WERI-Rb-1 (cell line): ENCODE results near the gene SORCS1.

Experiments
- DNase-seq: peaks from one replicate; pipeline ENCODE4 v3.0.0-alpha.2; 2020
- H3K27ac ChIP-seq: fragments of 250-450 bp; sonication (Bioruptor Pico); 2 replicates; pipeline ENCODE4 v1.5.1; 2020; ENCODE audit warnings: mild to moderate bottlenecking, moderate library complexity
- H3K27me3 ChIP-seq: fragments of 250-450 bp; sonication (Bioruptor Pico); 2 replicates; pipeline ENCODE4 v1.5.1; 2021; ENCODE audit warnings: mild to moderate bottlenecking, low read depth, moderate library complexity; ENCODE audit not compliant: insufficient read depth, severe bottlenecking
- H3K36me3 ChIP-seq: fragments of 250-450 bp; sonication (Bioruptor Pico); 2 replicates; pipeline ENCODE4 v1.5.1; 2020; ENCODE audit warnings: mild to moderate bottlenecking, moderate library complexity
- H3K4me3 ChIP-seq: 2 replicates; pipeline ENCODE4 v1.5.1; 2011; ENCODE audit warnings: low read depth, mild to moderate bottlenecking, control low read depth, low read length
- H3K9me3 ChIP-seq: fragments of 250-450 bp; sonication (Bioruptor Pico); 2 replicates; pipeline ENCODE4 v1.5.1; 2021; ENCODE audit warnings: mild to moderate bottlenecking, moderate library complexity; ENCODE audit not compliant: severe bottlenecking
- TF ChIP-seq, protein P1 (sequence below): IDR thresholded peaks from 2 replicates; pipeline ENCODE4 v1.5.1; 2011; ENCODE audit warnings: low read depth, mild to moderate bottlenecking, control low read depth, inconsistent platforms, low read length

Gene SORCS1

DNA sequence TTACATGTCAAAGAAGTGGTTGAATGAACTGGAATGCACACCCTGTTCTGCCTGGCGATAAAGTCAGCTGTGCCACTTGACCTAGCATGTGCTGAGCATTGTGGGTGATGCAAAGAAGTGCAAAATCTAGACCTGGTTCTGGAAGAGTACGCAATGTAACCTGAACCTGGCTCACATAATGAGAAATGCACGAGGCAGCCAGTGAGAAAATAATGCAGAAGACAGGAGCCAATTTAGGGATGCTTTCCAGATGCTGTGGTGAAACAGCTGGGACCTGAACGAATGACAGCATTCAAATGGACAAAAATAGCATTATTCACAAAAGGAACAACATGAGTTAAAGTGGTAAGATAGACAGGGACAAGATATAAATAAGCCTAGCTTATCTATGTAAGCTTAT is 402.6 kb downstream of the SORCS1 start:
- TF ChIP-seq, protein P1, sequence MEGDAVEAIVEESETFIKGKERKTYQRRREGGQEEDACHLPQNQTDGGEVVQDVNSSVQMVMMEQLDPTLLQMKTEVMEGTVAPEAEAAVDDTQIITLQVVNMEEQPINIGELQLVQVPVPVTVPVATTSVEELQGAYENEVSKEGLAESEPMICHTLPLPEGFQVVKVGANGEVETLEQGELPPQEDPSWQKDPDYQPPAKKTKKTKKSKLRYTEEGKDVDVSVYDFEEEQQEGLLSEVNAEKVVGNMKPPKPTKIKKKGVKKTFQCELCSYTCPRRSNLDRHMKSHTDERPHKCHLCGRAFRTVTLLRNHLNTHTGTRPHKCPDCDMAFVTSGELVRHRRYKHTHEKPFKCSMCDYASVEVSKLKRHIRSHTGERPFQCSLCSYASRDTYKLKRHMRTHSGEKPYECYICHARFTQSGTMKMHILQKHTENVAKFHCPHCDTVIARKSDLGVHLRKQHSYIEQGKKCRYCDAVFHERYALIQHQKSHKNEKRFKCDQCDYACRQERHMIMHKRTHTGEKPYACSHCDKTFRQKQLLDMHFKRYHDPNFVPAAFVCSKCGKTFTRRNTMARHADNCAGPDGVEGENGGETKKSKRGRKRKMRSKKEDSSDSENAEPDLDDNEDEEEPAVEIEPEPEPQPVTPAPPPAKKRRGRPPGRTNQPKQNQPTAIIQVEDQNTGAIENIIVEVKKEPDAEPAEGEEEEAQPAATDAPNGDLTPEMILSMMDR: no peak
- H3K9me3 ChIP-seq: no peaks in the 10 kb centered on the region
- no peaks in the 10 kb centered on the region for H3K36me3 ChIP-seq
- no peak overlapping the region for H3K4me3 ChIP-seq
- DNase-seq: no peak
- H3K27me3 ChIP-seq: no peaks in the 10 kb centered on the region
- H3K27ac ChIP-seq: no peak overlapping the region

DNA sequence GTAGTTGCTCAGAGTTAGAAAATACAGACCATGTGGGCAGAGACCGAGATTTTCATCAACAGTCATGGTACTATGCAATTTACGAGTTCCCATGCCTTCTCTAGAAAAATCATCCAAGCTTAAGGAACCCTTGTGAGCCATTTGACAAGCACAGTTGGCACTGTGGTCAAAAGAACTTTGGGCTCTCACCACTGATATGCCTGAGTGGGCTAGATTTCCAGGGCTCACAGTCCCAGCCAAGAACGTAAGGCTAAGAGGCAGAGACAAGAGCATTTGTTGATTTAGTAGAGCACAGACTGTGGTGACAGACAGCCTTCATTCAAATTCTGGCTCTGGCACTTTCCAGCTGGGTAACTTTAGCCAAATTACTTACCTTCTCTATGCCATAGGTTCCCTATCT is 407.0 kb downstream of the SORCS1 start:
- no peaks in the 10 kb centered on the region for H3K27me3 ChIP-seq
- TF ChIP-seq, protein P1: no peak
- H3K9me3 ChIP-seq: no peaks in the 10 kb centered on the region
- H3K36me3 ChIP-seq: no peaks in the 10 kb centered on the region
- DNase-seq: no peak
- no peak overlapping the region for H3K4me3 ChIP-seq
- H3K27ac ChIP-seq: no peak overlapping the region

DNA sequence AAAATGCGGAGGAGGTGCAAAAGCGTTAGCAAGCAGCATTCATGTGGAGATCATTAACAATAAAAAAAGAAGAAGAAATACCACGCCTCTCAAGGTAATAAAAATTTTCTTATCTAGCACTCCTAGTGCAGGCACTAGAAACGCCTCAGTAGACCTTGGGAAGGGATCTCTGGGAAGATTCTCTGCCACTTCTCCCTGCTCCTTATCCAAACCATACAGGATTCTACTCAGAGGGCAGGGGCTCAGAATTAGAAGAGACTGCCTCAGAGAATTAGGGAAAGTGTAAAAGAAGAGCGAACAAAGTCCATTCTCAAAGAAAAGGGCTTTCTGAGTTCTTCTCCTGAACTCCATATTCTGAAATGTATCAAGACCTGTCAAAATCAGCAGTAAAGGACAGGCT is 413.4 kb downstream of the SORCS1 start:
- no peak for DNase-seq
- no peaks in the 10 kb centered on the region for H3K36me3 ChIP-seq
- no peak overlapping the region for H3K27ac ChIP-seq
- TF ChIP-seq, protein P1: no peak
- H3K4me3 ChIP-seq: no peak overlapping the region
- H3K9me3 ChIP-seq: no peaks in the 10 kb centered on the region
- H3K27me3 ChIP-seq: no peaks in the 10 kb centered on the region

DNA sequence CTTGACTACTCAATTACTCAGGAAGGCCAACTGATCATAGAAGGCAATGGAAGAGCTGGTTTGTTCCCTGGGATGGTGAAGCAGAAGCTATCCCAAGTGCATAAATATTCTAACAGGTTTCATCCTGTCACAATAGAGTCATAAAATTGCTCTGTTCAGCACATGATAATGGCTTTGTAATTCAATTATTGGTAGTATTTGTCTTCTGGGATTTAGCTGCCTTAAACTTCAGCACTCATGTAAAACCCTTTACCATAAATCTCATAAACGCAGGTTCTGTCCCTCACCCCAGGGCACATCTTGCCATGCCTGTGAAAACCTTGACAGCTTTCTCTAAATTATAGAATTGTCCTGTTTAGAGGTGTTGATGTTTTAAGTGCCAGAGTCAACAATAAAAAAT is 417.6 kb downstream of the SORCS1 start:
- DNase-seq: no peak
- no peaks in the 10 kb centered on the region for H3K36me3 ChIP-seq
- TF ChIP-seq, protein P1: no peak
- no peak overlapping the region for H3K4me3 ChIP-seq
- H3K27me3 ChIP-seq: no peaks in the 10 kb centered on the region
- H3K27ac ChIP-seq: no peak overlapping the region
- H3K9me3 ChIP-seq: no peaks in the 10 kb centered on the region

DNA sequence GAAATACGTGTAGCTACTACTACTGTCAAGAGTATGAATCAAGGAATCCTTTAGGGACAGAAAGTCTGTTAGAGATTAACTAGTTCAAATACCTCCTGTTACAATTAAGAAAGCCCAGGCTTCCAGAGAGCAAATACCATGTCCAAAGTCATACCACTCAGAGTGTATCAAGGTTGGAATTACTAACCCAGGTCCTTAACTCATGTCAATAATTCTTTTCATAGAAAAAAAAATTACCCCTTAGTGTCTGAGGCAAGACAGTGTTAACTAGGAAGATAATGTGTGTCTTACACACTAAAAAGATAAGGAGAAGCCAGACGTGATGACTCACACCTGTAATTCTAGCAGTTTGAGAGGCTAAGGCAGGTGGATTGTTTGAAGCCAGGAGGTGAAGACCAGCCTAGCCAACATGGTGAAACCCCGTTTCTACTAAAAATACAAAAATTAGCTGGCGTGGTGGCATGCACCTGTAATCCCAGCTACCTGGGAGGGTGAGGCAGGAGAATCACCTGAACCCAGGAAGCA is 423.4 kb downstream of the SORCS1 start:
- Histone ChIP-seq H3K4me3 (no peak overlapping the region), H3K27ac (no peak overlapping the region), H3K9me3 (no peaks in the 10 kb centered on the region), H3K36me3 (no peaks in the 10 kb centered on the region), H3K27me3 (no peaks in the 10 kb centered on the region)
- TF ChIP-seq, protein P1: no peak
- DNase-seq: no peak

DNA sequence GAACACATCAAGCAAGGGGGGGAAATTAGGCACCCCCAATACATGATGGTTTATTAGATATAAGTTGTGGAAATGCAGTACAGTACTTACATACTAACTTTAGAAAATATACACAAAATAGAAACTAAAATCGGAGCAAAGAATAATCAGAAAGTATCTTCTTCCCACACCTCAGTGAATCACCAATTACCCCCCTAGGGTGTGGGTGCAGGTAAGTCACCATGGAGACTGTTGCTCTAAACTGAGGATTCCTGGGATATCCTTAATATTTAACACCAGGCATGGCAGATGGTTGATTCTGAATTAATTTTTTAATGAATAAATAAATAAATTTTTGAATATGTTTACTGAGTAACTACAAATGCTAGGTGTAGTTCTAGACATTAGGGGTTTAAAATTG is 424.4 kb downstream of the SORCS1 start:
- H3K27ac ChIP-seq: no peak overlapping the region
- no peak overlapping the region for H3K4me3 ChIP-seq
- no peaks in the 10 kb centered on the region for H3K36me3 ChIP-seq
- H3K27me3 ChIP-seq: no peaks in the 10 kb centered on the region
- DNase-seq: no peak
- TF ChIP-seq, protein P1: no peak
- no peaks in the 10 kb centered on the region for H3K9me3 ChIP-seq
